ENCODE measurements around the gene SFXN5.

SFXN5 gene

GRCh38 chr2:73072129-73072395, 550 bp upstream of the SFXN5 start:
- Histone ChIP-seq H3K9me2 (ENCODE audit: low read depth, low read length) (no peaks in the 10 kb centered on the region), H3K4me2 (ENCODE audit: low read length) (peak overlapping the region; percentile 97), H3K27ac (ENCODE audit: low read depth, low read length, poor library complexity, severe bottlenecking) (no peak overlapping the region), H3K79me2 (ENCODE audit: insufficient read depth, low read length) (no peaks in the 10 kb centered on the region), H4K20me1 (ENCODE audit: insufficient read depth, low read length) (no peaks in the 10 kb centered on the region), H3K4me1 (ENCODE audit: insufficient read depth, low read length, severe bottlenecking) (peaks cover 21% of the 10 kb centered on the region), H3K4me3 (ENCODE audit: low read depth, low read length, poor library complexity, severe bottlenecking) (peak overlapping the region; percentile 93), H3K9ac (ENCODE audit: low read length) (peak overlapping the region; percentile 81), H3K36me3 (ENCODE audit: insufficient read depth, low read length) (no peaks in the 10 kb centered on the region), H3K27me3 (ENCODE audit: insufficient read depth, low read length) (no peaks in the 10 kb centered on the region; the same call in 1 of the 2 replicates), H3K9me3 (ENCODE audit: low read length) (no peaks in the 10 kb centered on the region), H2AFZ (ENCODE audit: low read length) (peak overlapping the region; percentile 86), H3F3A (ENCODE audit: insufficient read depth, low read length) (no peaks in the 10 kb centered on the region)
- TF ChIP-seq, protein P1, sequence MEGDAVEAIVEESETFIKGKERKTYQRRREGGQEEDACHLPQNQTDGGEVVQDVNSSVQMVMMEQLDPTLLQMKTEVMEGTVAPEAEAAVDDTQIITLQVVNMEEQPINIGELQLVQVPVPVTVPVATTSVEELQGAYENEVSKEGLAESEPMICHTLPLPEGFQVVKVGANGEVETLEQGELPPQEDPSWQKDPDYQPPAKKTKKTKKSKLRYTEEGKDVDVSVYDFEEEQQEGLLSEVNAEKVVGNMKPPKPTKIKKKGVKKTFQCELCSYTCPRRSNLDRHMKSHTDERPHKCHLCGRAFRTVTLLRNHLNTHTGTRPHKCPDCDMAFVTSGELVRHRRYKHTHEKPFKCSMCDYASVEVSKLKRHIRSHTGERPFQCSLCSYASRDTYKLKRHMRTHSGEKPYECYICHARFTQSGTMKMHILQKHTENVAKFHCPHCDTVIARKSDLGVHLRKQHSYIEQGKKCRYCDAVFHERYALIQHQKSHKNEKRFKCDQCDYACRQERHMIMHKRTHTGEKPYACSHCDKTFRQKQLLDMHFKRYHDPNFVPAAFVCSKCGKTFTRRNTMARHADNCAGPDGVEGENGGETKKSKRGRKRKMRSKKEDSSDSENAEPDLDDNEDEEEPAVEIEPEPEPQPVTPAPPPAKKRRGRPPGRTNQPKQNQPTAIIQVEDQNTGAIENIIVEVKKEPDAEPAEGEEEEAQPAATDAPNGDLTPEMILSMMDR (IDR thresholded peaks at IDR 0.05; ENCODE audit: low read length) = no peak
- TF ChIP-seq EZH2 (IDR thresholded peaks at IDR 0.05; ENCODE audit: borderline replicate concordance, low read length) = no peak

- H3K4me2 ChIP-seq (ENCODE audit: low read length) = peak overlapping the region; percentile 97
- H3F3A ChIP-seq (ENCODE audit: insufficient read depth, low read length) = no peaks in the 10 kb centered on the region
- H3K9me2 ChIP-seq (ENCODE audit: low read depth, low read length) = no peaks in the 10 kb centered on the region
- no peaks in the 10 kb centered on the region for H4K20me1 ChIP-seq (ENCODE audit: insufficient read depth, low read length)
- peak overlapping the region; percentile 93 for H3K4me3 ChIP-seq (ENCODE audit: low read depth, low read length, poor library complexity, severe bottlenecking)
- peak overlapping the region; percentile 81 for H3K9ac ChIP-seq (ENCODE audit: low read length)
- H3K27ac ChIP-seq (ENCODE audit: low read depth, low read length, poor library complexity, severe bottlenecking) = no peak overlapping the region
- no peaks in the 10 kb centered on the region for H3K36me3 ChIP-seq (ENCODE audit: insufficient read depth, low read length)
- H3K27me3 ChIP-seq (ENCODE audit: insufficient read depth, low read length) = no peaks in the 10 kb centered on the region; the same call in 1 of the 2 replicates
- no peak overlapping the region for H2AFZ ChIP-seq (ENCODE audit: low read length)
- no peak for TF ChIP-seq EZH2 (IDR thresholded peaks at IDR 0.05; ENCODE audit: borderline replicate concordance, low read length)
- TF ChIP-seq, protein P1 (IDR thresholded peaks at IDR 0.05; ENCODE audit: low read length) = no peak
- H3K4me1 ChIP-seq (ENCODE audit: insufficient read depth, low read length, severe bottlenecking) = peaks cover 21% of the 10 kb centered on the region
- no peaks in the 10 kb centered on the region for H3K9me3 ChIP-seq (ENCODE audit: low read length)
- H3K79me2 ChIP-seq (ENCODE audit: insufficient read depth, low read length) = no peaks in the 10 kb centered on the region
Measured at GRCh38 chr2:73070643-73071359, 711 bp downstream of the SFXN5 start.

DNA sequence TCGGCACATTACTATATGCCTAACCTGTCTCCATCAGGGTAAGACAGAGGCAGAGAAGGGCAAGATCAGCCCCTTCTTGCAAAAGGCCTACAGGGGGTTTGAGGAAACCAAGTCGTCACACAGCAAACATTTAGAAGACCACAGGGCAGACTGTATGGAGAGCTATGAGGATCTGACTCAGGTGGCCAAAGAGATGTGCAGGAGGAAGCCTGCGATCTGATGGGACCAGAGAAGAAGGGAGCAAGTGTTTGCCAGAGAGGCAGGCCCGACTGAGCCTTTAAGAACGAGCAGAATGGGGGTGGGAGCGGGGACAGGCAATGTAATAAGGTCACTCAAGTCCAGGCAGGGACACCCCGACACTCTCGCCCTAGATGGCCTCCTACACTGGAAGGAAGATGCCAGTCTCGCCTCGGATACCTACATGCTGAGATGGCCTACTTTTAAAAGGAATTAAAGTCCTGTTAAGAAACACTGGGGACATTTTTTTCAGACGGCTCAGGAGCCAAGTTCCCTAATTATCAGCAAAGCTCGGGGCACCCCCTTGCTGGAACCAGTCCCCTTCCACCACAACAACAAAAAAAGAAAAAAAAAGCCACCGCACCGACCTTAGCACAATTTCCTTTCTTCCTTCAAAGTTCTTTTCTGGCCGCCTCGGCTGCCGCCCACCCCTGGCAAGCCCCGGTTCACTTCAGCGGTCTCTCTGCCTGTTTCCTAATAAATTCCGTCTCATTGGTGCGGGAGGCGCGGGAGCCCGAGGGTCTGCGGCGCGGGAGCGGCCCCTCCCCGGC, 1.5 kb downstream of the SFXN5 start:
- Histone ChIP-seq H3K9me2 (ENCODE audit: low read depth, low read length) (no peaks in the 10 kb centered on the region), H3K27ac (ENCODE audit: low read depth, low read length, poor library complexity, severe bottlenecking) (no peak overlapping the region), H3K9me3 (ENCODE audit: low read length) (no peaks in the 10 kb centered on the region), H3K79me2 (ENCODE audit: insufficient read depth, low read length) (no peaks in the 10 kb centered on the region), H3K4me1 (ENCODE audit: insufficient read depth, low read length, severe bottlenecking) (peaks cover 21% of the 10 kb centered on the region), H4K20me1 (ENCODE audit: insufficient read depth, low read length) (no peaks in the 10 kb centered on the region), H3F3A (ENCODE audit: insufficient read depth, low read length) (no peaks in the 10 kb centered on the region), H3K9ac (ENCODE audit: low read length) (peak overlapping the region; percentile 81), H3K36me3 (ENCODE audit: insufficient read depth, low read length) (no peaks in the 10 kb centered on the region), H3K4me3 (ENCODE audit: low read depth, low read length, poor library complexity, severe bottlenecking) (peak overlapping the region; percentile 93), H3K27me3 (ENCODE audit: insufficient read depth, low read length) (no peaks in the 10 kb centered on the region), H2AFZ (ENCODE audit: low read length) (no peak overlapping the region), H3K4me2 (ENCODE audit: low read length) (peak overlapping the region; percentile 97)
- TF ChIP-seq EZH2 (IDR thresholded peaks at IDR 0.05; ENCODE audit: borderline replicate concordance, low read length) = no peak
- TF ChIP-seq, protein P1 (IDR thresholded peaks at IDR 0.05; ENCODE audit: low read length) = no peak
